T-helper 9 cell (primary cell): ENCODE results near the gene CSNK1A1.
"Not testable (repeated sequence)": the region's sequence is repeated elsewhere in the genome, so short reads cannot be mapped to it uniquely, and the experiment has no call there.

Source experiments
- DNase-seq: peaks from one replicate; pipeline ENCODE4 v3.0.0-alpha.2; 2020

The CSNK1A1 gene

GRCh38 chr5:149526845-149527590 lies 24.2 kb downstream of the CSNK1A1 start:
- no peak for DNase-seq

DNA sequence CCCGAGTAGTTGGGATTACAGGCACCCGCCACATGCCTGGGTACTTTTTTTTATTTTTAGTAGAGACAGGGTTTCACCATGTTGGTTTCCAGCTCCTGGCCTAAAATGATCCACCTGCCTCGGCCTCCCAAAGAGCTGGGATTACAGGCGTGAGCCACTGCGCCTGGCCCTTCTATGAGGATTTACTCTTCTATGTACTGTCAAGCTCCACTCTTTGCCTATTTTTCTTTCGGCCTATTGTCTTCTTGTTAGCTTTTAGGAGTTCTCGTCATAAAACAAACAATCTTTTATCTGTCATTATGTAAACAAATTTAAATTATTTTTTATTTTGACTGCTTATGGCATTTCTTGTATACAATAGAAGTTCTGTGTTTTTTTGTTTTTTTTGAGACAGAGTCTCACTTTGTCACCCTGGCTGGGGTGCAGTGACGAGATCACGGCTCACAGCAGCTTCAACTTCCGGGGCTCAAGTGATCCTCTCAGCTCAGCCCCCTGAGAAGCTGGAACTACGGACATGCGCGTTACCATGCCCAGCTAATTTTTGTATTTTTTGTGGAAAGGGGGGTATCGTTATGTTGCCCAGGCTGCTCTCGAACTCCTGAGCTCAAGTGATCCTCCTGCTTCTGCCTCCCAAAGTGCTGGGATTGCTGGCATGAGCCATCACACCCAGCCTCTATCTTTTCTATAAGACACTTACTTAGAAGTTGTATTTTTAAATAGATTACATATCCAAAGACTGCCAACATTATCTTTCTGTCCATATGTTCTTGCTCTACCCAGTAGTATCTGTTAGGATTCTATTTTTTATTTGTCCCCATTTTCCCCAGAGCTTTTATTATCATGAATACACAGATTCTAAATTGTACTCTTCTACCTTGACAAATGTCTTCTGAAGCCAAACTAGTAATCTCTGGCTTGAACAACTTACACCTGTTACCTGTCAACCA lies 29.2 kb downstream of the CSNK1A1 start:
- no peak for DNase-seq

GRCh38 chr5:149519601-149520000 lies 31.6 kb downstream of the CSNK1A1 start:
- no peak for DNase-seq

GRCh38 chr5:149518620-149519019 lies 32.6 kb downstream of the CSNK1A1 start:
- no peak for DNase-seq

- no peak for DNase-seq
These were observed 33.6 kb downstream of the CSNK1A1 start for GRCh38 chr5:149517461-149518122.

GRCh38 chr5:149514512-149514911 lies 36.7 kb downstream of the CSNK1A1 start:
- no peak for DNase-seq

- not testable (repeated sequence) for DNase-seq
These were observed 37.8 kb downstream of the CSNK1A1 start for GRCh38 chr5:149513372-149513947.

DNA sequence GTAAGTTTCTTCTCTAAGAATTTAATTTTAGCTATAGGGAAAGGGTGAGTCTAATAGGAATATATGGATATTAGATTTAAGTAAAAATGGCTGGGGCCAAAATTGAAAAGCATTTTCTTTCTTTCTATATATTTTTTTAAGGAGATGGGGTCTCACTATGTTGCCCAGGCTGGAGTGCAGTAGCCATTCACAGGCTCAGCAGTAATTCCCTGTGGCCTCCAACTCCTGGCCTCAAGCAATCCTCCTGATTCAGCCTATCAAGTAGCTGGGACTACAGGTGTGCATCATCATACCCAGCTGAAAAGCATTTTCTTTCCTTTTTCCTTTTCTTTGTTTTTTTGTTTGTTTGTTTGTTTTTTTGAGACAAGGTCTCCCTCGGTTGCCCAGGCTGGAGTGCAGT lies 41.1 kb downstream of the CSNK1A1 start:
- DNase-seq, result no peak

- DNase-seq, result no peak
These were observed 46.6 kb downstream of the CSNK1A1 start for GRCh38 chr5:149504677-149505076.

DNA sequence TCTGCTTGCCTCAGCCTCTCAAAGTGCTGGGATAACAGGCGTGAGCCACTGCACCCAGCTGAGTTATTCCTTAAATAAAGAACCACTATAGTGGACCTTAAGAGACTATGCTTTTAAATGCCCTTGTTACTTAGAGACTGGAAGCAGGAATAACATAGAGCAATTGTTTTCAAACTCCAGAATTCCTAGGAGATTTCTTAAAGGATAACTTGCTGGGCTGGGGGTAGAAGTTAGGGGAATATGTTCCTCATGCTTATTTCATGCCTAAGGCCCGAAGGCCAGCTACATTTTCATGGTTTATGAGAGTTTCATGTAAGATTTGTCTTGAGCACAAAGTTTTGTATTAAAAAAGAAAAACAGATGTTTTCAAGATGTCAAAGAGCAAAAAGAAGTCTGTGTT lies 48.2 kb downstream of the CSNK1A1 start:
- DNase-seq, result no peak

GRCh38 chr5:149500922-149501582 lies 50.2 kb downstream of the CSNK1A1 start:
- DNase-seq, result no peak

- no peak for DNase-seq
These were observed 52.4 kb downstream of the CSNK1A1 start for GRCh38 chr5:149498724-149499336.

DNA sequence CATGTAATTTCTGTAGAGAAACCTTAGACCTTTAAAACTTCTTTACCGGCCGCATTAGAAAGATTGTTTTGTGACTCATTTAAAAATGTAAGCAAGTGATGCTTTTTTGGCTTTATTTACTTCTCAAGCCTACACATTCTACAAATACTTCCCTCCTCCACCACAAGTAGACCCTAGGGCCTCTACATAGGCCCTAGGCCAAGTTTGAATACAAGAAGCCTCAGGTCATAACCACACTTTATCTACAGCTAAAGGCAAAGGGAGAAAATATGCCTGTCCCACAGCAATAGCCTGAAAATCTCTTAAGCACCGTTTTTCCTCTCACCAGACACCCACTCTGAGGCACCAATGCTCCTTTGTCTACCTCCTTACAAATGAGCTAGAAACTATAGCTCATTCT lies 53.9 kb downstream of the CSNK1A1 start:
- no peak for DNase-seq

- DNase-seq, result no peak
These were observed 54.3 kb downstream of the CSNK1A1 start for GRCh38 chr5:149496917-149497316.

GRCh38 chr5:149496166-149496565 lies 55.1 kb downstream of the CSNK1A1 start:
- no peak for DNase-seq

DNA sequence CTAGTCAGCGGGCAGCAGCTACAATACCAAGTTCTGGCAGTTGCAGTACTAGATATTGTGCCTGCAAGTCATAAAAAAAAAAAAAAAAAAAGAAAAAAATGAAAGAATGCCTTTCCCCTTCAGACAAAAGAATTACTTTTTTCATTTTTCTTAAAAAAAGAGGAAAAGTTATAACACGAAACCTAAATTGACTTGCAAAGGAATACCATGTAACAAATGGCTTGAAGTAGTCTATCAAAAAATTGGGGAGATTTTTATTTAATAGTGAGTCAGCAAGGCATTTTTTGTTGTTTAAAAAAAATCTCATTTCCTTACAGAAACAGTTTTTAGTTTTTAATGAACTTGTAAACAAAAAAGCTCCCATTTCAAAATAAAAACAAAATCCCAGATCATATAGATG lies 55.6 kb downstream of the CSNK1A1 start:
- no peak for DNase-seq

- DNase-seq, result no peak
These were observed 57.9 kb downstream of the CSNK1A1 start for GRCh38 chr5:149493316-149493715.

- DNase-seq, result no peak
These were observed 58.5 kb downstream of the CSNK1A1 start for GRCh38 chr5:149492781-149493180.

- DNase-seq, result no peak
These were observed 60.4 kb downstream of the CSNK1A1 start for GRCh38 chr5:149490599-149491485.

DNA sequence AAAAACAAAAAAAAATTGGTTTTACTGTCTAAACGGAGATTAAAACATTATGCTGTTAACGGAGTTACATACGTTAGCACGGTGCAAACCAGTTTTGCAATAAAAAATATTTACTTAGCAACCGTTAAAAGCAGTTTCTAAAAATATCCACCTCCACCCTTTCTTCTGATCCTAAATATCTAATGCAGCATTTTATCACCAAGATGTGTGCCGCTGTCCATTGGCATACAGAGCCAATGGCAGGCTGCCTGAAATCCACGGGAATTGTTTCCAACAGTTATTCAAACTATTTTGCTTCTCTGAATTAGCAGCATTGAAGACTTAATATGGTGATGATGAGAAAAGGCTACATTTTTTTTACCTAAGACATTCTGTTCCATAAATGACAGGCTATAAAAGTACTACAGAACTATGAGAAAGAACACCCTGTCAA lies 61.6 kb downstream of the CSNK1A1 start:
- DNase-seq, result no peak
